Astrocyte (in vitro differentiated cells and primary cell): Measurements from ENCODE around the gene RAB11FIP5. TPM values are rescaled to one million over a fixed set of nuclear protein-coding genes. Genes with fewer than 3 reads are reported as not detected.

ENCODE experiments used
- DNase-seq: peaks from one replicate; pipeline ENCODE4 v3.0.0-alpha.2; 2010; ENCODE audit warnings: low read depth
- FAIRE-seq: peaks from 2 replicates; lab custom pipeline; 2011; peaks lifted over from hg19 to GRCh38; lab: Jason Lieb, UNC
- H2AFZ ChIP-seq: 2 replicates; pipeline ENCODE4 v1.6.0; 2012; ENCODE audit warnings: low read depth, low read length, inconsistent platforms
- H3K27ac ChIP-seq: 2 replicates; pipeline ENCODE4 v1.5.1; 2011; ENCODE audit warnings: low read depth, low read length, inconsistent platforms
- H3K27me3 ChIP-seq: 2 replicates; pipeline ENCODE4 v1.6.0; 2011; ENCODE audit warnings: low read length, inconsistent platforms; ENCODE audit not compliant: insufficient read depth
- H3K36me3 ChIP-seq: 2 replicates; pipeline ENCODE4 v1.5.1; 2011; ENCODE audit warnings: low read length, inconsistent platforms; ENCODE audit not compliant: insufficient read depth
- H3K4me1 ChIP-seq: 2 replicates; pipeline ENCODE4 v1.5.1; 2011; ENCODE audit warnings: low read length, inconsistent platforms; ENCODE audit not compliant: insufficient read depth
- H3K4me2 ChIP-seq: 2 replicates; pipeline ENCODE4 v1.6.0; 2012; ENCODE audit warnings: low read length, inconsistent platforms
- H3K4me3 ChIP-seq: 2 replicates; pipeline ENCODE4 v1.5.1; 2011; ENCODE audit warnings: low read depth, mild to moderate bottlenecking, low read length, inconsistent platforms; ENCODE audit not compliant: insufficient read depth
- H3K79me2 ChIP-seq: 2 replicates; pipeline ENCODE4 v1.6.0; 2012; ENCODE audit warnings: mild to moderate bottlenecking, low read length, inconsistent platforms; ENCODE audit not compliant: insufficient read depth
- H3K9ac ChIP-seq: 2 replicates; pipeline ENCODE4 v1.6.0; 2012; ENCODE audit warnings: mild to moderate bottlenecking, low read length, inconsistent platforms
- H3K9me3 ChIP-seq: 2 replicates; pipeline ENCODE4 v1.5.1; 2012; ENCODE audit warnings: low read depth, mild to moderate bottlenecking, low read length, inconsistent platforms; ENCODE audit not compliant: insufficient read depth
- H4K20me1 ChIP-seq: 2 replicates; pipeline ENCODE4 v1.6.0; 2012; ENCODE audit warnings: low read length, inconsistent platforms; ENCODE audit not compliant: insufficient read depth
- H3K27ac Mint-ChIP-seq: one replicate; pipeline ENCODE4 v1.8.0; 2021; ENCODE audit warnings: mild to moderate bottlenecking, mixed read lengths; ENCODE audit not compliant: unreplicated experiment
- H3K27me3 Mint-ChIP-seq: one replicate; pipeline ENCODE4 v1.8.0; 2021; ENCODE audit warnings: low read depth, mixed read lengths; ENCODE audit not compliant: unreplicated experiment
- H3K36me3 Mint-ChIP-seq: one replicate; pipeline ENCODE4 v1.8.0; 2021; ENCODE audit warnings: low read depth, mixed read lengths; ENCODE audit not compliant: unreplicated experiment
- H3K4me1 Mint-ChIP-seq: one replicate; pipeline ENCODE4 v1.8.0; 2021; ENCODE audit warnings: low read depth, mixed read lengths; ENCODE audit not compliant: unreplicated experiment
- H3K4me3 Mint-ChIP-seq: one replicate; pipeline ENCODE4 v1.8.0; 2021; ENCODE audit warnings: mild to moderate bottlenecking, moderate library complexity, mixed read lengths; ENCODE audit not compliant: unreplicated experiment
- H3K9me3 Mint-ChIP-seq: one replicate; pipeline ENCODE4 v1.8.0; 2021; ENCODE audit warnings: mild to moderate bottlenecking, mixed read lengths; ENCODE audit not compliant: unreplicated experiment
- EZH2 ChIP-seq: IDR thresholded peaks from 2 replicates; pipeline ENCODE4 v1.6.1; 2012; ENCODE audit warnings: mild to moderate bottlenecking, low read length, inconsistent platforms; ENCODE audit not compliant: insufficient read depth
- total RNA-seq: library from RNA; stranded (reverse); gene quantifications from 2 replicates; pipeline ENCODE4 v1.2.1, GENCODE V29; 2021
- TF ChIP-seq, protein P1 (sequence below): IDR thresholded peaks from 2 replicates; pipeline ENCODE4 v1.5.1; 2011; ENCODE audit warnings: low read depth, mild to moderate bottlenecking, inconsistent platforms, low read length, moderate library complexity; ENCODE audit not compliant: insufficient read depth

Gene RAB11FIP5
- total RNA-seq, 1 donor from 2014 or later, result 56.0 TPM

DNA sequence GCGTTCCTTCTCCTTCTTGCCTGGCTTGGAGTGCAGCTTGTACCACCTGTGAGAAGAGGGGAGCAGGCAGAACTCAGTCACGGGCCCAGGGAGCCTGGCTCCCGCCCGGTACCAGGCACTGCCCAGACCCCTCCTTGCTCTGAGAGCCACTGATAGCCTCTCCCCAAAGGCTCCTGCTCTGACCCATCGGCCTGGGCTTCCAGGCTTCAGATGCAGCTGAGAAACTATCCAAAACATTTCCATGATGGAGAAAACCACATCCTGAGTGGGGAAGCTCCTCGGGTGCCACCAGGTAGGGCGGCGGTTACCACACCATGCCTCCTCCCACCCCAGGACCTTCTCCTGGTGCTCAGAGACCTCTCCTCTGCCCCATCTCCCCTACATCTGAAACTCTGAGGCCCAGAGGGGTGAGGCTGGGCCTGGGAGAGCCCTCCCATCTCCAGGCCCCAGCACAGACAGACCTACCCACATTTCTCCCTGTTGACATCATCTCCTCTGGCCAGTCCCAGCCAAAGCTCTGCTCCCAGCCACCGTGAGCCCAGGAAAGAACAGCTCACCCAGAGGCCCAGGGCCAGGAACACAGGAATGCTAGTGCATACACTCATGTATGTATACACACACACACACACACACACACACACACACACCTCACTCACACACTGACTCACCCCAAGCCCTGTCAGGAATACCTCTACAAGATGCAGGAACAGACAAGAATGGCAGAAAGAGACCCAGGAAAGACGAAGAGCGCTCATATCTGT is 23.3 kb downstream of the RAB11FIP5 start:
- Histone ChIP-seq H2AFZ (peak overlapping the region; percentile 63), H3K27ac (peak overlapping the region; percentile 97), H4K20me1 (peaks cover 74% of the 10 kb centered on the region), H3K9ac (peak overlapping the region; percentile 83), H3K4me2 (peak overlapping the region; percentile 78), H3K9me3 (no peaks in the 10 kb centered on the region), H3K4me3 (peak overlapping the region; percentile 32), H3K27me3 (no peaks in the 10 kb centered on the region), H3K4me1 (peaks cover 52% of the 10 kb centered on the region), H3K79me2 (peaks cover 95% of the 10 kb centered on the region), H3K36me3 (peaks cover 5% of the 10 kb centered on the region)
- H3K4me3 Mint-ChIP-seq, result peak overlapping the region; percentile 75
- peak; percentile 100 for DNase-seq
- H3K27ac Mint-ChIP-seq, result peak overlapping the region; percentile 96
- H3K27me3 Mint-ChIP-seq, result no peaks in the 10 kb centered on the region
- H3K36me3 Mint-ChIP-seq, result peaks cover 14% of the 10 kb centered on the region
- TF ChIP-seq, protein P1, sequence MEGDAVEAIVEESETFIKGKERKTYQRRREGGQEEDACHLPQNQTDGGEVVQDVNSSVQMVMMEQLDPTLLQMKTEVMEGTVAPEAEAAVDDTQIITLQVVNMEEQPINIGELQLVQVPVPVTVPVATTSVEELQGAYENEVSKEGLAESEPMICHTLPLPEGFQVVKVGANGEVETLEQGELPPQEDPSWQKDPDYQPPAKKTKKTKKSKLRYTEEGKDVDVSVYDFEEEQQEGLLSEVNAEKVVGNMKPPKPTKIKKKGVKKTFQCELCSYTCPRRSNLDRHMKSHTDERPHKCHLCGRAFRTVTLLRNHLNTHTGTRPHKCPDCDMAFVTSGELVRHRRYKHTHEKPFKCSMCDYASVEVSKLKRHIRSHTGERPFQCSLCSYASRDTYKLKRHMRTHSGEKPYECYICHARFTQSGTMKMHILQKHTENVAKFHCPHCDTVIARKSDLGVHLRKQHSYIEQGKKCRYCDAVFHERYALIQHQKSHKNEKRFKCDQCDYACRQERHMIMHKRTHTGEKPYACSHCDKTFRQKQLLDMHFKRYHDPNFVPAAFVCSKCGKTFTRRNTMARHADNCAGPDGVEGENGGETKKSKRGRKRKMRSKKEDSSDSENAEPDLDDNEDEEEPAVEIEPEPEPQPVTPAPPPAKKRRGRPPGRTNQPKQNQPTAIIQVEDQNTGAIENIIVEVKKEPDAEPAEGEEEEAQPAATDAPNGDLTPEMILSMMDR, result no peak
- TF ChIP-seq EZH2, result no peak
- no peaks in the 10 kb centered on the region for H3K9me3 Mint-ChIP-seq
- peaks cover 71% of the 10 kb centered on the region for H3K4me1 Mint-ChIP-seq
- peak; percentile 70 for FAIRE-seq

DNA sequence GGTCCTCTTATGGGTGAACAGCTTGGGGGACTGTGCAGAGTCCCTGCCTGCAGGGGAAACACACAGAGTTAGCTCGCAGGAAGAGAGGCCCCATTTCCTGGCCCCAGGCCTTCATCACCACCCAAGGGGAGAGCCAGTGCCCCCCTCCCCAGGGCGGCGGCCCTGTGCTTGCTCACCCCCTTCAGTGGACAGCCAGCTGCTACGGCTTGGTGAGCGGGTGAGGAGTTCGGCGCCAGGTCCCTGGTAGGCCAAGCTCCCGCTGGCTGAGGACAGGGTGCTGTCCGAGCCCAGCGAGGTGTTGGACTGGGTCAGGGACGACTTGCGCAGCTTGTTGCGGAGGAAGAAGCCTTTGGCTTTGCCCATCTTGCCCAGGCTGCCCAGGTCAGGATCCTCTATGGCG is 24.0 kb downstream of the RAB11FIP5 start:
- H3K4me3 Mint-ChIP-seq, result no peak overlapping the region
- Histone ChIP-seq H3K4me1 (peaks cover 52% of the 10 kb centered on the region), H3K9me3 (no peaks in the 10 kb centered on the region), H3K36me3 (peaks cover 5% of the 10 kb centered on the region), H2AFZ (no peak overlapping the region), H4K20me1 (peaks cover 76% of the 10 kb centered on the region), H3K27ac (peak overlapping the region; percentile 97), H3K27me3 (no peaks in the 10 kb centered on the region), H3K79me2 (peaks cover 96% of the 10 kb centered on the region), H3K4me3 (peak overlapping the region; percentile 32), H3K9ac (peak overlapping the region; percentile 83), H3K4me2 (peak overlapping the region; percentile 78)
- no peak for TF ChIP-seq EZH2
- TF ChIP-seq, protein P1, result no peak
- peaks cover 68% of the 10 kb centered on the region for H3K4me1 Mint-ChIP-seq
- H3K27ac Mint-ChIP-seq, result peak overlapping the region; percentile 96
- H3K36me3 Mint-ChIP-seq, result peaks cover 12% of the 10 kb centered on the region
- no peaks in the 10 kb centered on the region for H3K9me3 Mint-ChIP-seq
- no peaks in the 10 kb centered on the region for H3K27me3 Mint-ChIP-seq
- no peak for DNase-seq
- no peak for FAIRE-seq

DNA sequence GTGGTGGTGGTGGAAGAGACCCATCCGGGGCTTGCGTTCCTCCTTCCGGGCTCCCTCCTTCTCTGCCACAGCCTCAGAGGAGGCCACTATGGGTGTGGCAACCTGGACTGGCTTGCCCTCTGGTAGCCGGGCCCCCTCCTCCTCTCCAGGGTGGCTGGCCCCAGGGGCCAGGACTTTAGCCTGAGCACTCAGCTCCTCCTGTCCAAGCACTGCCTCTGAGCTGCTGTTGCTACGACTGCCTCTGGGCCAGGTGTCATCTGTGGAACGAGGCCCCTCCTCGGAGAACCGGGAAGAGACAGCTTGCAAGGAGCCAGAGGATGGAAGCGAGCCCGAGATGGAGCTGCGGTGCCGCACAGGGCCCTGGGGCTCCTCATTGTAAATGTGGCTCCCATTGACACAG is 24.5 kb downstream of the RAB11FIP5 start:
- Histone ChIP-seq H3K4me2 (peak overlapping the region; percentile 78), H3K36me3 (peaks cover 5% of the 10 kb centered on the region), H3K27ac (no peak overlapping the region), H3K4me3 (no peak overlapping the region), H3K4me1 (peaks cover 52% of the 10 kb centered on the region), H3K79me2 (peaks cover 96% of the 10 kb centered on the region), H3K9me3 (no peaks in the 10 kb centered on the region), H4K20me1 (peaks cover 76% of the 10 kb centered on the region), H3K27me3 (no peaks in the 10 kb centered on the region), H2AFZ (no peak overlapping the region), H3K9ac (peak overlapping the region; percentile 83)
- no peak overlapping the region for H3K27ac Mint-ChIP-seq
- H3K4me1 Mint-ChIP-seq, result peaks cover 66% of the 10 kb centered on the region
- H3K36me3 Mint-ChIP-seq, result peaks cover 10% of the 10 kb centered on the region
- FAIRE-seq (no peak), DNase-seq (no peak)
- H3K9me3 Mint-ChIP-seq, result no peaks in the 10 kb centered on the region
- H3K27me3 Mint-ChIP-seq, result no peaks in the 10 kb centered on the region
- TF ChIP-seq EZH2, result no peak
- TF ChIP-seq, protein P1, result no peak
- H3K4me3 Mint-ChIP-seq, result no peak overlapping the region
